ENCODE data around the gene LCTL.

GRCh38 chr15:66563126-66563525 is 2.7 kb downstream of the LCTL start:
- no peak for TF ChIP-seq CTCF (IDR thresholded peaks at IDR 0.05; ENCODE audit: low read length)
- TF ChIP-seq EZH2 (IDR thresholded peaks at IDR 0.05; ENCODE audit: borderline replicate concordance, low read length) = no peak

Measured in OCI-LY1 (cell line).